IMR-90 (cell line): ENCODE measurements around the gene ADCYAP1R1. TPM values are rescaled to one million over a fixed set of nuclear protein-coding genes. Genes with fewer than 3 reads are reported as not detected.

ENCODE experiments used
- ATAC-seq: fragments of 200-7000 bp; cut with Tn5 transposase; 2 replicates; pipeline ENCODE4 v1.9.1; 2020; ENCODE audit warnings: low read depth, mild to moderate bottlenecking, moderate library complexity
- BruUV-seq: library from RNA; stranded (reverse); fragments of 400-500 nt; replicated peaks from 2 replicates; lab custom pipeline; 2021; lab: Mats Ljungman, UMichigan
- CTCF ChIA-PET: fragments of 300-600 bp; formaldehyde crosslinking; extraction: SDS; loops from one replicate; lab custom pipeline; 2021; ENCODE audit warnings: antibody characterized with exemption; lab: Yijun Ruan, JAX
- POLR2A ChIA-PET: fragments of 300-600 bp; sonication (Branson Sonifier 250); formaldehyde crosslinking; loops from one replicate; lab custom pipeline; 2022; ENCODE audit warnings: antibody characterized with exemption; ENCODE audit not compliant: unreplicated experiment; lab: Charles Lee
- DNase-seq: peaks from one replicate; pipeline ENCODE4 v3.0.0; 2013
- H2AFZ ChIP-seq: replicated peaks from 2 replicates; pipeline ENCODE3; 2013; ENCODE audit warnings: low read length, mild to moderate bottlenecking; ENCODE audit not compliant: poor library complexity
- H2AK5ac ChIP-seq: 2 replicates; pipeline ENCODE4 v1.6.1; 2013; ENCODE audit warnings: low read depth, low read length, inconsistent platforms
- H2AK9ac ChIP-seq: replicated peaks from 2 replicates; pipeline ENCODE3; 2013; ENCODE audit warnings: mild to moderate bottlenecking, low read depth, low read length, moderate library complexity; ENCODE audit not compliant: poor library complexity
- H2BK120ac ChIP-seq: 2 replicates; pipeline ENCODE4 v1.6.1; 2013; ENCODE audit warnings: low read depth, low read length, inconsistent platforms
- H2BK15ac ChIP-seq: 3 replicates; pipeline ENCODE4 v1.6.1; 2013; ENCODE audit warnings: low read depth, low read length, inconsistent platforms
- H2BK20ac ChIP-seq: 2 replicates; pipeline ENCODE4 v1.6.1; 2013; ENCODE audit warnings: low read depth, mild to moderate bottlenecking, inconsistent platforms, low read length, moderate library complexity
- H2BK5ac ChIP-seq: 2 replicates; pipeline ENCODE4 v1.6.1; 2013; ENCODE audit warnings: mild to moderate bottlenecking, low read depth, low read length, inconsistent platforms; ENCODE audit not compliant: poor library complexity, severe bottlenecking
- H3K14ac ChIP-seq: replicated peaks from 2 replicates; pipeline ENCODE4 v1.6.1; 2013; ENCODE audit warnings: low read depth, low read length, inconsistent platforms
- H3K18ac ChIP-seq: 2 replicates; pipeline ENCODE4 v1.6.1; 2013; ENCODE audit warnings: low read depth, low read length, control low read depth
- H3K23ac ChIP-seq: 2 replicates; pipeline ENCODE4 v1.6.1; 2013; ENCODE audit warnings: low read depth, low read length, inconsistent platforms
- H3K27ac ChIP-seq: 2 replicates; pipeline ENCODE4 v1.5.1; 2013; ENCODE audit warnings: mild to moderate bottlenecking, control low read depth, low read length; ENCODE audit not compliant: insufficient read depth
- H3K27me3 ChIP-seq: 2 replicates; pipeline ENCODE4 v1.6.1; 2013; ENCODE audit warnings: low read length; ENCODE audit not compliant: control insufficient read depth, insufficient read depth
- H3K36me3 ChIP-seq: 2 replicates; pipeline ENCODE4 v1.6.1; 2013; ENCODE audit warnings: low read length, mixed read lengths; ENCODE audit not compliant: control insufficient read depth, insufficient read depth
- H3K4ac ChIP-seq: 2 replicates; pipeline ENCODE4 v1.6.1; 2013; ENCODE audit warnings: low read depth, low read length, inconsistent platforms
- H3K4me1 ChIP-seq: 2 replicates; pipeline ENCODE4 v1.6.1; 2013; ENCODE audit warnings: low read length, mixed read lengths; ENCODE audit not compliant: control insufficient read depth, insufficient read depth
- H3K4me2 ChIP-seq: 2 replicates; pipeline ENCODE4 v1.6.1; 2013; ENCODE audit warnings: low read depth, mild to moderate bottlenecking, control low read depth, low read length, moderate library complexity
- H3K4me3 ChIP-seq: 2 replicates; pipeline ENCODE4 v1.5.1; 2013; ENCODE audit warnings: low read depth, mild to moderate bottlenecking, control low read depth, low read length, moderate library complexity; ENCODE audit not compliant: insufficient read depth
- H3K56ac ChIP-seq: 2 replicates; pipeline ENCODE4 v1.6.1; 2013; ENCODE audit warnings: low read length, inconsistent platforms; ENCODE audit not compliant: insufficient read depth; ENCODE audit errors: extremely low read depth
- H3K79me1 ChIP-seq, 2 experiments: 2 replicates each; pipeline ENCODE4 v1.6.1; 2013; ENCODE audit warnings: low read length in 2 of 2, inconsistent platforms in 1 of 2, low read depth in 1 of 2
- H3K9ac ChIP-seq: 2 replicates; pipeline ENCODE4 v1.6.1; 2013; ENCODE audit warnings: low read depth, low read length, control low read depth
- H3K9me1 ChIP-seq: 2 replicates; pipeline ENCODE4 v1.6.1; 2013; ENCODE audit warnings: low read length, inconsistent platforms; ENCODE audit not compliant: insufficient read depth
- H3K9me3 ChIP-seq: 2 replicates; pipeline ENCODE4 v1.6.1; 2013; ENCODE audit warnings: low read length; ENCODE audit not compliant: control insufficient read depth, insufficient read depth
- H4K20me1 ChIP-seq: 2 replicates; pipeline ENCODE4 v1.6.1; 2013; ENCODE audit warnings: low read length, inconsistent platforms; ENCODE audit not compliant: insufficient read depth
- H4K5ac ChIP-seq: 2 replicates; pipeline ENCODE4 v1.6.1; 2013; ENCODE audit warnings: mild to moderate bottlenecking, low read depth, low read length, control low read depth
- H4K8ac ChIP-seq, 2 experiments: 2 replicates each; pipeline ENCODE4 v1.6.1; 2013; ENCODE audit warnings: low read depth in 2 of 2, low read length in 2 of 2, control low read depth in 1 of 2, inconsistent platforms in 1 of 2
- H4K91ac ChIP-seq: 2 replicates; pipeline ENCODE4 v1.6.1; 2013; ENCODE audit warnings: low read depth, low read length, inconsistent platforms; ENCODE audit not compliant: insufficient read depth
- BHLHE40 ChIP-seq: fragments of 150-350 bp; IDR thresholded peaks from 2 replicates; pipeline ENCODE4 v1.6.1; 2016; ENCODE audit warnings: mild to moderate bottlenecking, low read depth, low read length
- CEBPB ChIP-seq: IDR thresholded peaks from 2 replicates; pipeline ENCODE4 v1.6.1; 2012; ENCODE audit warnings: low read depth, low read length, improper control_type of control experiment
- CHD1 ChIP-seq: IDR thresholded peaks from 2 replicates; pipeline ENCODE4 v1.6.1; 2012; ENCODE audit warnings: low read depth, low read length, improper control_type of control experiment
- CTCF ChIP-seq: conservative IDR thresholded peaks from 2 replicates; pipeline ENCODE4 v1.5.1; 2012; ENCODE audit warnings: mild to moderate bottlenecking, low read depth, low read length, improper control_type of control experiment
- FOS ChIP-seq: fragments of 150-350 bp; IDR thresholded peaks from 2 replicates; pipeline ENCODE4 v1.6.1; 2016; ENCODE audit warnings: low read depth, low read length
- MAFK ChIP-seq: IDR thresholded peaks from 2 replicates; pipeline ENCODE4 v1.6.1; 2012; ENCODE audit warnings: low read depth, low read length, improper control_type of control experiment
- MAZ ChIP-seq: IDR thresholded peaks from 2 replicates; pipeline ENCODE4 v1.6.1; 2012; ENCODE audit warnings: low read depth, mild to moderate bottlenecking, low read length, improper control_type of control experiment, moderate library complexity, borderline replicate concordance
- MXI1 ChIP-seq: IDR thresholded peaks from 2 replicates; pipeline ENCODE4 v1.6.1; 2012; ENCODE audit warnings: low read depth, mild to moderate bottlenecking, low read length, moderate library complexity, borderline replicate concordance
- NFE2L2 ChIP-seq: fragments of 150-350 bp; IDR thresholded peaks from 2 replicates; pipeline ENCODE4 v1.6.1; 2016; ENCODE audit warnings: low read depth, mild to moderate bottlenecking, low read length
- POLR2A ChIP-seq: IDR thresholded peaks from 2 replicates; pipeline ENCODE4 v1.6.1; 2012; ENCODE audit warnings: mild to moderate bottlenecking, low read depth, low read length
- RAD21 ChIP-seq: IDR thresholded peaks from 2 replicates; pipeline ENCODE4 v1.6.1; 2012; ENCODE audit warnings: low read length, improper control_type of control experiment
- RCOR1 ChIP-seq: IDR thresholded peaks from 2 replicates; pipeline ENCODE4 v1.6.1; 2012; ENCODE audit warnings: mild to moderate bottlenecking, low read length, improper control_type of control experiment; ENCODE audit not compliant: insufficient replicate concordance
- RFX5 ChIP-seq: IDR thresholded peaks from 2 replicates; pipeline ENCODE4 v1.8.0; 2012; ENCODE audit warnings: low read depth, mild to moderate bottlenecking, low read length, moderate library complexity
- SMC3 ChIP-seq: fragments of 150-350 bp; IDR thresholded peaks from 2 replicates; pipeline ENCODE4 v1.6.1; 2016; ENCODE audit warnings: low read depth, mild to moderate bottlenecking, antibody characterized with exemption, low read length, moderate library complexity
- WGBS, 2 experiments: methylation state at CpG; one replicate each; pipeline versions ENCODE4 v1.1.5 to v1.1.7; 2013; ENCODE audit warnings: missing lambda C conversion rate in 2 of 2; ENCODE audit not compliant: insufficient read length in 1 of 2; ENCODE audit errors: extremely low coverage in 2 of 2; 5-methylcytosine and 5-hydroxymethylcytosine counted together
- dilution Hi-C: fragments of 300-500 bp; cut with HindIII; formaldehyde crosslinking; loops from one replicate; pipeline ENCODE4 v1.14.3; 2018; ENCODE audit warnings: low sequenced_read_pairs; ENCODE audit not compliant: unreplicated experiment
- in situ Hi-C: fragments of 300-500 bp; cut with MboI; formaldehyde crosslinking; loops from 3 replicates; pipeline ENCODE4 v1.14.3; 2019; ENCODE audit warnings: low sequenced_read_pairs, inconsistent platforms, mixed read lengths
- intact Hi-C: fragments of 100-400 bp; cut with micrococcal nuclease; formaldehyde crosslinking; loops from 2 replicates; pipeline ENCODE4 v1.10.0; 2022
- polyA plus RNA-seq, 3 experiments: library from polyadenylated mRNA; depleted of rRNA; stranded (reverse); fragments of >200 nt; gene quantifications; 2 replicates each; pipeline ENCODE4 v1.2.3, GENCODE V29; 2012; ENCODE audit warnings: low replicate concordance in 1 of 3
- total RNA-seq: library from RNA; depleted of rRNA; stranded (reverse); fragments of >200 nt; gene quantifications from 2 replicates; pipeline ENCODE4 v1.2.3, GENCODE V29; 2012
- TF ChIP-seq, protein P1 (sequence below): fragments of 150-350 bp; IDR thresholded peaks from 2 replicates; pipeline ENCODE4 v1.6.1; 2016; ENCODE audit warnings: low read depth, mild to moderate bottlenecking, low read length, moderate library complexity, borderline replicate concordance
- TF ChIP-seq, protein P2 (sequence below): fragments of 150-350 bp; IDR thresholded peaks from 2 replicates; pipeline ENCODE4 v1.6.1; 2017; ENCODE audit warnings: mild to moderate bottlenecking, antibody characterized with exemption, low read length, low read depth

The ADCYAP1R1 gene
- total and polyA plus RNA-seq, 2 of the 4 experiments (the other 2 are of a cell fraction) = not detected

DNA sequence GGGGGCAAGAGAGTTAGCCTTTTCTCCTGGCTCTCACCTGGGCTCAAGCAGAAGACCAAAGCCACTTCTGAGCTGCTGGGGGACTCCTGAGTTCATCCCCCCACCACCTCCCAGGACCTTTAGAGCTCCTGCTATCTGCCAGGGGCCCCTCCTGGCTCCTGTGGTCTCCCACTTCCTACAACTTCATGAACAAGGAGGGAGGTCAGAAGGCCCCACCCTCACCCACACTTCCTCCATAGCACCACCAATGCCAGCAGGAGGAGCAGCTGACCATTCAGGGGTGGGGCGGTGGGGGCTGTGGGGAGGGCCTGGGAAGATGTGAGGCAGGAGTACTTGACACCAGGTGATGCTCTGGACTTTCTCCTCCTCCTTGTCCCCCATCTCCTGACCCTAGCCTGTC, 32.6 kb upstream of the ADCYAP1R1 start:
- Histone ChIP-seq H3K9me1 (no peaks in the 10 kb centered on the region), H4K5ac (no peak overlapping the region), H4K91ac (no peak overlapping the region), H2BK20ac (no peak overlapping the region), H3K14ac (no peak overlapping the region), H3K56ac (no peak overlapping the region), H2AK9ac (no peak overlapping the region), H3K9me3 (no peaks in the 10 kb centered on the region), H2AFZ (no peak overlapping the region), H2AK5ac (no peak overlapping the region), H4K20me1 (no peaks in the 10 kb centered on the region), H3K4me2 (no peak overlapping the region), H2BK15ac (no peak overlapping the region), H3K4me1 (no peaks in the 10 kb centered on the region), H3K27ac (no peak overlapping the region), H3K18ac (no peak overlapping the region), H3K23ac (no peak overlapping the region), H4K8ac (no peak overlapping the region), H2BK5ac (no peak overlapping the region), H3K27me3 (peaks cover 7% of the 10 kb centered on the region; the same call in 1 of the 2 replicates), H3K36me3 (no peaks in the 10 kb centered on the region), H3K79me1 (no peaks in the 10 kb centered on the region), H3K4me3 (no peak overlapping the region), H3K4ac (no peak overlapping the region), H3K9ac (no peak overlapping the region), H2BK120ac (no peak overlapping the region)
- ATAC-seq (no peak), DNase-seq (no peak)
- intact Hi-C loops = no loop called here
- no TSS peak for BruUV-seq
- ChIA-PET POLR2A (no interaction called here), CTCF (no interaction called here)
- TF ChIP-seq RFX5 (no peak), FOS (no peak), POLR2A (no peak), RCOR1 (no peak), NFE2L2 (no peak), BHLHE40 (no peak), SMC3 (no peak), CHD1 (no peak), MXI1 (no peak), CEBPB (no peak), MAFK (no peak), CTCF (no peak), RAD21 (no peak), MAZ (no peak)
- TF ChIP-seq, protein P1, sequence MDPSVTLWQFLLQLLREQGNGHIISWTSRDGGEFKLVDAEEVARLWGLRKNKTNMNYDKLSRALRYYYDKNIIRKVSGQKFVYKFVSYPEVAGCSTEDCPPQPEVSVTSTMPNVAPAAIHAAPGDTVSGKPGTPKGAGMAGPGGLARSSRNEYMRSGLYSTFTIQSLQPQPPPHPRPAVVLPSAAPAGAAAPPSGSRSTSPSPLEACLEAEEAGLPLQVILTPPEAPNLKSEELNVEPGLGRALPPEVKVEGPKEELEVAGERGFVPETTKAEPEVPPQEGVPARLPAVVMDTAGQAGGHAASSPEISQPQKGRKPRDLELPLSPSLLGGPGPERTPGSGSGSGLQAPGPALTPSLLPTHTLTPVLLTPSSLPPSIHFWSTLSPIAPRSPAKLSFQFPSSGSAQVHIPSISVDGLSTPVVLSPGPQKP = no peak
- TF ChIP-seq, protein P2, sequence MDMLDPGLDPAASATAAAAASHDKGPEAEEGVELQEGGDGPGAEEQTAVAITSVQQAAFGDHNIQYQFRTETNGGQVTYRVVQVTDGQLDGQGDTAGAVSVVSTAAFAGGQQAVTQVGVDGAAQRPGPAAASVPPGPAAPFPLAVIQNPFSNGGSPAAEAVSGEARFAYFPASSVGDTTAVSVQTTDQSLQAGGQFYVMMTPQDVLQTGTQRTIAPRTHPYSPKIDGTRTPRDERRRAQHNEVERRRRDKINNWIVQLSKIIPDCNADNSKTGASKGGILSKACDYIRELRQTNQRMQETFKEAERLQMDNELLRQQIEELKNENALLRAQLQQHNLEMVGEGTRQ = no peak
- dilution Hi-C loops = no loop called here
- in situ Hi-C loops = no loop called here
- WGBS, 2 experiments = no CpG with 5 or more reads among the region's 1 CpG
